CD4-positive, alpha-beta T cell treated with Interleukin-6 at 100 ng/mL for 8 hours (primary cell): ENCODE data around the gene NRP2.

Experiments
- DNase-seq: peaks from one replicate; pipeline ENCODE4 v3.0.0-alpha.2; 2020; ENCODE audit warnings: mixed read lengths, low spot score

The NRP2 gene, protein sequence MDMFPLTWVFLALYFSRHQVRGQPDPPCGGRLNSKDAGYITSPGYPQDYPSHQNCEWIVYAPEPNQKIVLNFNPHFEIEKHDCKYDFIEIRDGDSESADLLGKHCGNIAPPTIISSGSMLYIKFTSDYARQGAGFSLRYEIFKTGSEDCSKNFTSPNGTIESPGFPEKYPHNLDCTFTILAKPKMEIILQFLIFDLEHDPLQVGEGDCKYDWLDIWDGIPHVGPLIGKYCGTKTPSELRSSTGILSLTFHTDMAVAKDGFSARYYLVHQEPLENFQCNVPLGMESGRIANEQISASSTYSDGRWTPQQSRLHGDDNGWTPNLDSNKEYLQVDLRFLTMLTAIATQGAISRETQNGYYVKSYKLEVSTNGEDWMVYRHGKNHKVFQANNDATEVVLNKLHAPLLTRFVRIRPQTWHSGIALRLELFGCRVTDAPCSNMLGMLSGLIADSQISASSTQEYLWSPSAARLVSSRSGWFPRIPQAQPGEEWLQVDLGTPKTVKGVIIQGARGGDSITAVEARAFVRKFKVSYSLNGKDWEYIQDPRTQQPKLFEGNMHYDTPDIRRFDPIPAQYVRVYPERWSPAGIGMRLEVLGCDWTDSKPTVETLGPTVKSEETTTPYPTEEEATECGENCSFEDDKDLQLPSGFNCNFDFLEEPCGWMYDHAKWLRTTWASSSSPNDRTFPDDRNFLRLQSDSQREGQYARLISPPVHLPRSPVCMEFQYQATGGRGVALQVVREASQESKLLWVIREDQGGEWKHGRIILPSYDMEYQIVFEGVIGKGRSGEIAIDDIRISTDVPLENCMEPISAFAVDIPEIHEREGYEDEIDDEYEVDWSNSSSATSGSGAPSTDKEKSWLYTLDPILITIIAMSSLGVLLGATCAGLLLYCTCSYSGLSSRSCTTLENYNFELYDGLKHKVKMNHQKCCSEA

DNA sequence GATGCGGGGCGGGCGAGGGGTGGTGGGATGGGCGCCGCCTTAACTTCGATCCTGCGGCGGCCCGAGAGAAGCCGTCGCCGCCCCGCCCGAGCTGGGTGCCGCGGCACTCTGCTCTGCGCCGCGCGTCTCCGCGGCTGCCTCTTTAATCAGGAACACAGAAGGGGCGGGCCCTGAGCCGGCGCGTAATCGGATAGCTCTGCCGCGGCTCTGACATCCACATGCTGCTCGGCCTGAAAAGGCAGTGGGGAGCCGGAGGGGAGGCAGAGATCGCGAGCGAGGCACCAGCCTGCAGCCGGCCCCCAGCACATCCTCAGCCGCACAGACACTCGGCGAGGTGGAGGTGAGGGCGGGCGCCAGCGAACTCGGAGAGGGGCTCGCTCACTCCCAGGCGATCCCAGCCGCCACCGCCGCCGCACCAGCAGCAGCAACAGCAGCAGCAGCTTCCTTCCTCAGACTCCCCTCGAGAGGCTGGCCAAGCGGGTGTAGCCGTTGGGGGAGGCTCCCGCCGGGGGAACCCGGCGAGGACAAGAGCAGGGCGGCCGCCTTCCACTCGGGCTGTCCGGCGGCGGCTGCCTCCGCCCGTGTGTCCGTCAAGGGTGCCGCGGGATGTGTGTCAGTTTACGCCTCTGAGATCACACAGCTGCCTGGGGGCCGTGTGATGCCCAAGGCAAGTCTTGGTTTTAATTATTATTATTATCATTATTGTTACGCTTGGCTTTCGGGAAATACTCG lies at the start of gene NRP2:
Gene NRP2 (plus strand): TSS at position 263 of the 732 bp plus-strand sequence. CDS start 790 bp downstream, outside the sequence.
- DNase-seq = peak; percentile 8

DNA sequence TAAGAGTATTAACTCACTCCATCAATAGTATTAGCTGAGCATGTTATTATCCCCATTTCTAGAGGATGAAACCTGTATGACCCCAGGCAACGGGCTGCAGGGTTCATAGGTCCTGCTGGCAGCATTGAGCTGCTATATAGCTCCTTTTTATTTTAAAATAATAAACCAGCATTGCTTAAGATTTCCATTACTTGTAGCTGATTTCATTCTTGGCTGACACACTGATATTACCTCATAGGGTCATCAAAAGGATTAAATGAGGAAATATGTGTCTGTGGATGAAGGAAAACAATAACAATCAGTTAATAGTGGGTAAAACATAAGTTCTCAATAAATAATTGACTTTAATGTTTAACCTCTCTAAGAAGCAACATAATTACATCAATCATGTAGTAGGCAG lies 48.3 kb upstream of the NRP2 start:
- DNase-seq = no peak

DNA sequence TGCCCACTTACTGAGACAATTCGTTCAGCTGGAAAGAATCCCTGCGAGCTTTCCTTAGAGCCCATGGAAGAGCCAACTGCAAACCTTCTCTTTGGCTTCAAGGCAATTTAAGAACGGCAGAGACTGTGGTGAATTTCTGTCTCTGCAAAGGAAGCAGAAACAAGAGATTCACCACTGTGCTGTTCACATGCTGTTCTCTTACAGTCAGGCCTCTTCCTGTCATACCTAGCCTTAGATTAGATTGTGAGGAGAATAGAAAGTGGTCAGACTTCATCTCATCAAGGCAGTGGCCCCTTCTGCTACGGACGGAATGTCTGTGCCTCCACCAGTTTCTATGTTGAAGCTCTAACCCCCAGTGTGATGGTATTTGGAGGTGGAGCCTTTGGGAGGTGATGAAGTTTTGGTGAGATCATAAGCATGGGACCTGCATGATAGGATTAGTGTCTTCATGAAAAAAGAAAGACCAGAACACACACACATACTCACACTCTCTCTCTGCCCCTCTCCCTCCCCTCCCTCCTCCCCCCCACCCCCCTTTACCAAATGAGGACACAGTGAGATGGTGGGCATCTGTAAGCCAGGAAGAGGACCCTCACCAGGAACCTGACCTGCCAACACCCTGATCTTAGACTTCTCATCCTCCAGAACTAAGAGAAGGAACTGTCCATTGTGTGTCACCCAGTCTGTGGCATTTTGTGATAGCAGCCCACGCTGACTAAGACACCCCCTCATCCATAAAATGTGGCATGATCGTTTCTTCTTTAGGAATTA lies 45.6 kb upstream of the NRP2 start:
- DNase-seq = no peak

DNA sequence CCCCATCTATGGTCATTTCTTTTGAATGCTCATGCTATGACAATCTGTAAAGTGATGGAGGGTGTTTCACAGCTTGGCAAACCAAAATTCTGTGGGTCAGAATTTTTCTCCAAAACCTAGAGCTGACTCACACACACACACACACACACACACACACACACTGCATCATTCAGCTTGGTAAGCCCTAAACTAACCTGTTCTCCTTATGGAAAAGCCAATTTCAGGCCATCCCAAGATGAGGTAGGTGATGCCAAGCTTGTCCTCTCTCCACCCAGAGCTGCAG lies 45.0 kb upstream of the NRP2 start:
- no peak for DNase-seq

DNA sequence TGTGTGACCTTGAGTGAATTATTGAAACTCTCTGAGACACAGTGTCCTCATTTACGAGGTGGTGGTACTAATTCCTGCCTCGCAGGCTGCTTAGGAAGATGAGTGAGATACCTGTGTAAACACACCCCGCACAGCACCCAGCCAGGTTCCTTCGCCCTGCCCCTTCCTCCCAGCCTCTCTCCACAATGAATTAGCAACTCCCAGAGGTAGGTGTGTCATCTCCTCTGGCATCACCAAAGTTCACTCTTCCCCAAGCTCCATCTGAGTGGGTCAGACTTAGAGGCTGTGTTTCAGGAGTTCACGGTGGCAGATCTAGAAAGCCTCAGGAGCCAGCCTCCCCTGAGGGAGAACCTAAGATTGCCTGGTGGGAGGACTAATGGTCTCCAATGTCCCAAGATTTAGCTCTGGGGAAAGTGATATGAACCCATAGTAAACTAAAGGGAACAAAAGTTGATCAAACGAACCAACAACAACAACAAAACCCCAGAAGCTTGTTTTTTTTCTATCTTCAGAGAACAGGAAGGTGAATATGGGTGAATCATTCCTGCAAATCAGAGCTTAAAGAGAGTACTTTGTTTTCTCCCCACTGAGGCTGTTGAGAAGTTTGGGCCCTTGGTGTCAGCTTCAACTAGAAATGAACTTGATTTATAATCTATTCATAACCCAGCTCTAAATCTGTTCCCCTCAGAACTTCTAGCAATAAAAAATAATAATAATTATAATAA lies 44.4 kb upstream of the NRP2 start:
- no peak for DNase-seq

DNA sequence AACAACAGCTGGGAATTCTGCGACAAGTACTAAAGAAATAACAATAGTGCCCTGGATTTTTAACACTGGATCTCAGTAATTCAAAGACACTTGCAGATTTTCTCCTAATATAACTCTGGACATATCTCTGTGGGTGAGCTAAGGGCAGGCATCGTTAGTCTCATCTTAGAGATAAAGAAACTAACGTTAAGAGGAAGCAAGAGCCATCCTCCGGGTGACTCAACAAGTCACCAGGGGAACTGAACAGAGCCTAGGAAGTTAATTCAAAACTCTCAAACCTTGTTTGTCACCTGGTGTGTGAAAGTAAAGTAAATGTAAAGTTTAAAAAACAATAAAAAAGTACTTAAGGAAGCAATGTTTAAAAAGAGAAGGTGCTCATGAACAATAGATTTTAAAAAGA lies 41.6 kb upstream of the NRP2 start:
- DNase-seq = no peak

DNA sequence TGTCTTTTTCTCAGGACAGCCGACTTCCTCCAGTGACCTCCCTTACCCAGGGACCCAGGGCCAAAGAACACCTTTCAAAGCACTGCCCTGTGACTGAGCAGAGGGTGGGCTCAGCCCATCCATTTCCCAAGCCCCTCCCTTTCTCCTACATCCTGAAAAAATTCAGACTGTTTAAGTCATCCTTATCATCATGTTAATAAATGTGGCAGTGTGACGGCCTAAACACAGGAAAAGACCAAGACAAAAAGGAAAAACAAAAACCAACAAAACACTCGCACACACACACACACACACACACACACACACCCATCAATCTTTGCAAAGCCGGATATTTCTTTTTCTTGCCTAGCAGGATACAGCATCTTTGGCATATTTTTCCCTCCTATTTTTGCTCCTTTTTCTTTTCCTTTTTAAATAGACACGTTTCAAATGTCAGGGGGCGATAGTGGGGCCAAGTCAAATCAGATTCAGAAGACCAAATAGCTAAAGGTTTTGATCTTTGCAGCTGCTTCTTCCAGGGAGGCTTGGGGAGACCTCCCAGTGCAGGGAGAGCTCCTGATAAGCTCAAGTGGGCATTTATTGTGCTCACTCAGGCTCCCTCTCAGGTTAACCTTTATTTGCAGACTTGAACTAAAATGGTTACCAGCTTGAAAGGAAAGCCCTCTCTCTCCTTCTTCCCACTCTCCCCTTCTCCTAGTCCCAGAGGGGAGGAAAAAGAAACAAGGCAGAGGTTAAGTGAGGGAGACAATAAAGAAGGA lies 39.5 kb upstream of the NRP2 start:
- DNase-seq = no peak

DNA sequence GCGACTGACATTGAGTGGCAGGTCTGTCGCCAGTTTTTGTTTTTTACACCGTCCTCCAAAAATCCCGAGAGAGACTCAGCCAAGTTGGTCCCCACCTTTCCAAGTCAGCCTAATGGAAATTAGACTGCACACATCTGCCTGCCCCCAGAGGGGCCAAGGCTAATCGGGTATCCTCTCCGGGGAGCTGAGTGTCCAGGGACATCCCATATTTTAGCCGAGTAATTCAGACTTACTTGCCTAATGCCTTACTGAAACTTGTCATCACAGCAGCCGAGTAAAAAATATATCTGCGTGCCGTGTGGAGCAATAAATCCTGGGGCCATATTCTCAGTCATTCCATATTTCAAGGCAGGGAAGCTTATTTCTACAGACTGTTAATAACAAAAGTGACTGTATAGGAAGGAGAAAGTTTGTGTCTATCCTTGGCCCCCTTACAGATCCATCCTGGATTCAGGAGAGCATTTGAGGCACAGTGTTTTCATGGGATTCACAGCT lies 38.9 kb upstream of the NRP2 start:
- DNase-seq = no peak

DNA sequence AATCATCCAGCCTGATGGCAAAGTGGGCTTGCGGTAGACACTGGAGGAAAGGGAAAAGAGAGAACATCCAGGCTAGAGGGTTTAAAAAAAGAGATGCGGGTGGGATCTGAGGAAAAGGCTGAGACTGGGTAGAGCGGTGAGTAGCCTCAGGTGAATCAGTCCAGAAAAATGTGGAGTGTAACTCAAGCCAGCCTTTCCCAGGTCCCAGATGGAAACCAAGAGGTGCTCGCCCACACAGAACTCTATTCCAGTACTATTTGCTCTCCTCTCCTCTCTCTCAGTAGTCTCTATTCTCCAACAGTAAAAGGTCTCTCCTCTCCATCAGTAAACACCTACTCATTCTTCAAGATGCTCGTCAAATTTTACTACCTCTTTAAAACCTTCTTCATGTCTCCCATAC lies 38.3 kb upstream of the NRP2 start:
- no peak for DNase-seq

DNA sequence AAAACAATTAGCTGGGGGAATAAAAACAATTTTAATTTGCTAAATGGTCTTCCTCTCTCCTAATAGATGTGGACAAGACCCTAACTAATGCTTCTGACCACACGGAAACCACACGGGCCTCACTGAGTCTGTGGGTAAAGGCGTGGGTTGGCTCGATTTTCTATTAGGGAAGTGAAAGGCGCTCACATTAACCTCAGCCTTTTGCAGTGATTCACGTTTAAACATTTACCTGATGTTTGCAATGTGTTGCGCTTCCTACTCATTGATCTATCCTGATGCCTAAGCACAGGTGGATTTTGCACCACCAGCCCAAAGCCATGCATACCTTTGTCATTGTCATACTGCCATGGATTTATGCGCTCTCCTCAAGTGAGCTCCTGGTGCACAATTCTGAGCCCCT lies 35.6 kb upstream of the NRP2 start:
- no peak for DNase-seq

DNA sequence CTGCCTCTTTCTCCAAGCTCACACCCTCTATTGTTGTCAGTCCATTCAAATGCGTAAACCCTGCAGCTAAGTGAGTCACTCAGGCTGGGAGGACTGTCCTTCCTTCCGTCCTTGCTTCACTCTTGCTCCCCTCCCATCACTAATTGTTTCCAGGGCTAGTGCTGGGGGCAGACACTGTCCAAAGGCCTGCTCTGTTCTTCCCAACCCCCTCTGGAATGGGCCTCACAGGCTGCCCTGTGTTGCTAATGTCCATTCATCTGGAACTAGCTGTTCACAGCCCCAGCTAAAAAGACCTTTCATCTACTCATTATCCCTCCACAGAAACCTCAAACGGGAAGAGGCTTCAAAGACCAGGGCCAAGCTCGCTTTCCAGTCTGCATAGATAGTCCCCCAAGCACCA lies 31.9 kb upstream of the NRP2 start:
- DNase-seq = no peak

DNA sequence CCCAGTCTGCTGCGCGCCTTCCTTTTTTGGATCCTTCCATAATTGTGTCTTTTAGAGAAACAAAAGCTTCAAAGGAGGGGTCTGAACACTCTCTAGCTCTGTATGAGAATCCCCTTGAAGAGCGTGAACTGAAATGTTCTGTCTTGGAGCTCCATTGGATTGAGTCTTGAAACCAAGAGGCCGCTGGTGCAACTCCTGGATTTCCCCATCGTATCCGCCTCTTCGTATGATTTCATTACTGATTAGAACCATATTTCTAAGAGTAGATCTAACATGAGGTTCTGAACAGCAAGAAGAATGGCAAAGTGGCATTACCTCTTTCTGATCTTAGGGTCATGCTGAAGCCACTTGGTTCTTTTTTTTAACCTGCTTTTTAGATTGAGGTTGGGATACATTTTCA lies 31.4 kb upstream of the NRP2 start:
- DNase-seq = no peak

DNA sequence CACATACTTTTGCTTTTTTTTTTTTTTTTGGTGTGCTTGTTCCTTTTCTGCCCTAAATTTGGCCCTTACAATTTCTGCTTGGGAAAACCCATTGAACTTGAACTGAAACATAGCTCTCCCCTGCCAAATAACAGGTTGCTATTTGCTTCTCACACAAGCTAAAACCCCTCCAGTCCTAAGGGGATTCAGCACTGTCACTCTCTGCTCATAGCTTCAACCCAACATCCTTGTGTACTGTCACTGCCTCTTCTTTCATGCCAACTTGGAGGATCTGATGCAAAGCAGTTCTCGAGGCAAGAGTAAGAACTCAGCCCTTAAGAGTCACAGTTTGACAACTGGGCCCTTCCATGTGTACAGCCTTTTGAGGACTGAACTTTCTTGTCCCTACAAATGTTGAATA lies 30.6 kb upstream of the NRP2 start:
- no peak for DNase-seq

DNA sequence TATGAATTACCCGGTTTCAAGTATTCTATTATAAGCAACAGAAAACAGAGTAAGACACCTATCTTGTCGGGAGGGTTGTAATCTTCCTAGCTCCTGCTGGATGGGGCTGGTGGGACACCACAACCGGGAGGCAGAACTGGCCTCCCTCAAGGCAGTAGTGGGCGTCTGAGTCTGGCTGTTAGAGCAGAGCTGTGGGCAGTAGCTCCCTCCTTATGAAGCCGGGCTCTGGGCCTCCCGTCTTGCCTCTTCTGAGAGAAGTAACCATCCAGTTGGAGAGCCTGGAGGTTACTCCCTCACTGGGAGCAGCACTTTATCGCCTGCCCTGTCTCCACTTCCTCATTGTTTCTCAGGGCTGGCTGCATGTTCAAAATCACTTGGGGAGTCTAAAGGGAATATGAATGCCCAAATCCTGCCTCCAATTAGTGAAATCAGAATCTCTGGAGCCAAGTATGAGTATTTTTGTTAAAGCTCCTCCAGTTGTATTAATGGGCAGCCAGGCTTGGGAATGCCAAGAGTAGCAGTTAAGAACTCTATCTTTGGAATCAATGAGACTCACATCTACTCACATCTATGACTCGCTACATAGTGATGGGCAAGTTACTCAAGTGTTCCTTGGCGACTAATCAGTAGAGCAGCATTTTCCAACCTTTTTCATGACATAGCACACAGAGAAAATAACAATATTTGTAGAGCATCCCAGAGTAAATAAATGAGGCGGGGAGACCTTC lies 27.3 kb upstream of the NRP2 start:
- no peak for DNase-seq

DNA sequence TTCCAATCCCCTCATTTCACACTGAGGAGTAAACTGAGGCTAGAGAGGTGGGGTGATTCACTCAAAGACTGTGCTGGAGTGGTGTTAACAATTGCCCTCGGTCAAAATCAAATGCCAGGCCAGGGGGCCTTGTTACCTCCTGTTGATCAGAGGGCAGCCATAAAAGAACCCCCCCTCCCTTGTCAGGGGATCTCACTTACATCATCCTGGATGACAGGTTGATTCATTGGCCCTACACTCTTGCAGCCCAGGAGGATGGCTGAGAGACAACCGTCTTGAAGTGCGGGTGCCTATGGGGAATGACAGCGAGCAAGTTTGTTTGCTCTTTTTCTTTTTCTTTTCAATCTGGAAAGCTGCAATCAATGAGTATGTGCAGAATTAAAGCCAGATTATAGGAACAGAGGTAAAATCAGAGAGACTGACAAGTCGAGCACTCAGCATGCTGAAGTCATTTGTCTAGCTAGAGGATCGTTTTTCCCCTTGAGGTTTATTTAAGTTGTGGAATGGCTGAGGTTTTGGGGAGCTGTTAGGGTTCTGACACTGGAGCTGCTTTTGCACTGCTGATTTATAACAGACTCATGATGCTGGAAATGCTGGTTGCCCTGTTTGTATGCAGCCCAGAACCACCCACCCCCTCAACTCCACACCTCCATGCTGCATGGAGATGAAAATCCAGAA lies 26.4 kb upstream of the NRP2 start:
- no peak for DNase-seq

DNA sequence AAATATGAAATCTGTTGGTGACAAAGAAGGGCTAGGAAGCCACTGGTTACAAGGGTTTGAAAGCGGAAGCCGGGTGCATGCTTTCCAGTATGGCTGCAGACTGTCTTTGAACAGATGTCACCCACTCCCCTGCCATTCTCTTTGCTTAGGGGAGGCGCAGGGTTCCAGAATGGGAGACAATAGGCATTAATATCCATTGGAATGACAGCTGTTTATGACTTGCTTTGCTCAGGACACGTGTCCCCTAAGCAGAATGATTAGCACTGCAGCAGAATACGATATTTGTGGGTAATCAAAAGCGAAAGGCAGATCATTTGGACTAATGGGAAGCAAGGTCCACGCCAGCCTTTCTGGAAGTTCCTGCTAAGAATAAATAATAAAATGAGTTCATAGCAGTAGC lies 25.8 kb upstream of the NRP2 start:
- no peak for DNase-seq

DNA sequence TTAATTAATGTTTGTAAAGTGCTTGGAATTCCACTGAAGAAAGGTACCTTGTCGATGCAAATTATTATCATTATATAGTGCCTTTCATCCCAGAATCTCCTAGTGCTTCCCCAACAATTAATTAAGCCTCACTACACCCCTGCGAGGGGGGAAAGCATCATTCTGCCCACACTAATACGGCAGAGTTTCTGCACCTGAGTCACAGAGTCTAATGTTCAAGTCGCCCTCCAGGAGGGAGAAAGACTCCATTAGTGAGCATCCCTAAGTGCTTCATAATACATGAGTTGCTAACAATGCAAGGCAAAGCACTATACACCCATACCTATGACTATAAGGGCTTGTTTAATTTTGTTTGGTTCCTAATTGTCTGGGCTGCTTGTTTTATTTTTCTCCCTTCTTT lies 25.4 kb upstream of the NRP2 start:
- no peak for DNase-seq

DNA sequence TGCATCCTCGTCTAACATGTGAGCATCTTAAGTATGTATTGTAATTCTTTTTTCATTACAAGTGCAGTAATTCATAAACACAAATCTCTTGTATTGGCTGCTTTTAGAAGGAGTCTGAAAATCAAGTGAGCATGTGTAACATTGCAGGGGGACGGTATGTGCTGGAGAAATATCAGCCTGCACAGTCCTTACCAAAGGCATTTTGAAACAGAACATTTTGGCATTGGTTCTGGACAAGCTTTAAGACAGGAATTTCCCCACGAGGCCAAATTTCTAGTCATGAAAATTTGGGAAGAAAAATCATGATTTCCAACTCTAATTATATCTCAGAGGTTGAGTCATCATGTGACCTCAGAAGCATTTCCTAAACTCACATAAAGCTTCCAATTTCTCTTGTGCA lies 24.7 kb upstream of the NRP2 start:
- DNase-seq = no peak

DNA sequence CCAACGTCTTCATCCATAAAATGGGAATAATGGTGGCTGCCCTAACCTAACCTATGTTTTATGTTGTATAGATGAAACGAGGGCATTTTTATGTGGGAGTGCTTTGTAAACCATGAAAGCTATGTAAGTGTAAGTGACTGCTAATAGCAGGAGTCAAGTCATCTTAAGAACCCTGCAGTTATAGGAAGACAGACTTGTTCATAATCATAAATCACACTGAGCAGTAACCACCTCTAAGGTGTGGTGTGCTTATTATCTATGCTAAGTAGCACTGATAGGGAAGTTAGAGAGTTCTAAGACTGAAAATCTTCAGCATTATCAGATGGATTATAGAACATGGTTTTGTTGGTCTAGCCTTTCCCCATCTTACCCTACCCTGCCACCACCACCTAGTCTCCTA lies 24.2 kb upstream of the NRP2 start:
- DNase-seq = no peak
